NCI-H2196 (cell line): Measurements from ENCODE around the gene THBD.
"Not testable (repeated sequence)": the region's sequence is repeated elsewhere in the genome, so short reads cannot be mapped to it uniquely, and the experiment has no call there.

Experiments used
- DNase-seq: peaks from one replicate; lab custom pipeline; 2025; ENCODE audit not compliant: unreplicated experiment; lab: John Stamatoyannopoulos, UW

THBD gene

DNA sequence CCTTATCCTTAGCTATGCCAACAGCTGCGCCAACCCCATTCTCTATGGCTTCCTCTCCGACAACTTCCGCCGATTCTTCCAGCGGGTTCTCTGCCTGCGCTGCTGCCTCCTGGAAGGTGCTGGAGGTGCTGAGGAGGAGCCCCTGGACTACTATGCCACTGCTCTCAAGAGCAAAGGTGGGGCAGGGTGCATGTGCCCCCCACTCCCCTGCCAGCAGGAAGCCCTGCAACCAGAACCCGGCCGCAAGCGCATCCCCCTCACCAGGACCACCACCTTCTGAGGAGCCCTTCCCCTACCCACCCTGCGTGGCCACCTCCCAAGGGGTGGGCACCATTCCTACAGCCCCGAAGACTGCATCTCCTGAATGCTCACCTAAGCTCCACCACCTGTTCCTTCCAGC is 13.1 kb downstream of the THBD start:
- no peak for DNase-seq

DNA sequence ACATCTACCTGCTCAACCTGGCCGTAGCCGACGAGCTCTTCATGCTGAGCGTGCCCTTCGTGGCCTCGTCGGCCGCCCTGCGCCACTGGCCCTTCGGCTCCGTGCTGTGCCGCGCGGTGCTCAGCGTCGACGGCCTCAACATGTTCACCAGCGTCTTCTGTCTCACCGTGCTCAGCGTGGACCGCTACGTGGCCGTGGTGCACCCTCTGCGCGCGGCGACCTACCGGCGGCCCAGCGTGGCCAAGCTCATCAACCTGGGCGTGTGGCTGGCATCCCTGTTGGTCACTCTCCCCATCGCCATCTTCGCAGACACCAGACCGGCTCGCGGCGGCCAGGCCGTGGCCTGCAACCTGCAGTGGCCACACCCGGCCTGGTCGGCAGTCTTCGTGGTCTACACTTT is 13.7 kb downstream of the THBD start:
- no peak for DNase-seq

DNA sequence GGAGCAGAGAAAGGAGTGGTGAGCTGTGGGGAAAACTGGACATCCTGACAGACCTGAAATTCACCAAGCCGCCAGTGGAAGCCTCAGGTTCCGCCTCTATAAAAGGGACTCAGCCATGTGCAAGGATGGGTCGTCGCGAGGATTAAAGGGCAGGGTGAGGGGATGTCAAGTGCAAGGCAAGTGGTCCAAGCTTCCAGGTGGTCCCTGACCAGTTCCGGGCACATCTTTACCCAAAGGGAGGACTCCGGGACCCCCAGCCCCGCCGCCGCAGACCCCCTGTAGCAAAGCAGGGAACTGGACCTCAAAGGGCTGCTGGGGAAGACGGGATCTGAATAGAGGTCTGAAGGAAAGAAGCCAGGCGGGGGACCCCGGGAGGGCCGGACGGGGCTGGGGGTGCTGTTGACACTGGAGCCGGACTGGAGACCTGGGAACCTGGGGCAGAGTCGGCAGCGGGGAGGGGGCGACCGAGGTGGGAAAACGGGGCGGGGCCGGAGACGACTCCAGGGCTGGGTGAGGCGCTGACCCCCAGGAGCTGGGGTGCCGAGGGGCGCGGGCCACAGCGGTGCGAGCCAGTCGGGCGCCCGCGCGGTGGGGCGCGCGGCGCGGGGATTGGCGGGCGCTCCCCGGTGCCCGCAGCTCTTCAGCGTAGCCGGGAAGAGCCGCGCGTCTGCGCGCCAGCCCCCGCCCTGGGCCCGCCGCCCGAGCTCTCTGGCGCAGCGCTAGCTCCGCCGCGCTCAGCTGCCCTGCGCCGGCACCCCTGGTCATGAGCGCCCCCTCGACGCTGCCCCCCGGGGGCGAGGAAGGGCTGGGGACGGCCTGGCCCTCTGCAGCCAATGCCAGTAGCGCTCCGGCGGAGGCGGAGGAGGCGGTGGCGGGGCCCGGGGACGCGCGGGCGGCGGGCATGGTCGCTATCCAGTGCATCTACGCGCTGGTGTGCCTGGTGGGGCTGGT is 14.5 kb downstream of the THBD start, which contains the start of gene SSTR4:
SSTR4 (plus strand) TSS at position 592 of the 951 bp plus-strand sequence; CDS start at position 764, 172 bp downstream.
- DNase-seq = no peak

DNA sequence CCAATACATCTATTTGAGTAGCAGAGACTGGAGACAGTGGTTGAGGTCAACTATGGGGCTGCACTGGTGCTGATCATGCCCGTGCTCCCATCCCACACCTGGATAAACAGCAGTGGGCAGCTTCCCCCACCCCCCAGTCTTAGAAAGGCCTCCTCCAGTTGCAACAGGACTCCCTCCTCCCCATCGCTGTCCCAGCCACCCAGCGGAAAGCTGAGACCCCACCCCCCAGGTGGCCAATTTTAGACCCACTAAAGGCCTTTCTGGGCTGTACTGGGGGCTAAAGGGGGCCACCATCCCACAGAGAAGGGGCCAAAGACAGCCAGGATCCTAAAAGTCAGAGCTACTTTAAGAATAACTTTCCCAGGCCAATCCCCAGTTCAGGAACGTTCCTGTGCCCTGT is 15.6 kb downstream of the THBD start:
- DNase-seq = no peak

DNA sequence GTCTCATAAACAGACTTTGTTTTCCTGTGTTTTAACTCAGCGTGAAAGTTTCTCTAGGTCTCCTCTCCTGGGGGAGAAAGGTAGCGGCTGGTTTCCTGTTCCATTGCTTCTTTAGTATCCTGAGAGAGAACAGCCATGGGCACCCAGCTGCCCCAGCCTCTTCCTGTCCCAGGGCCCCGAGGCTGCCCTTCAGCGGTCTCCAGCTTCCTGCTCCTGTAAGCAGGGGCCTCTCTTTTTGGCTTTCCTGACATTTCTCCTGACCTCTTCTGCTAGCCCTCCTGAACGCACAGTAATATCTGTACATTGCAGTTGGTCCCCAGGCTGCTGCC is 16.8 kb downstream of the THBD start:
- DNase-seq = no peak

DNA sequence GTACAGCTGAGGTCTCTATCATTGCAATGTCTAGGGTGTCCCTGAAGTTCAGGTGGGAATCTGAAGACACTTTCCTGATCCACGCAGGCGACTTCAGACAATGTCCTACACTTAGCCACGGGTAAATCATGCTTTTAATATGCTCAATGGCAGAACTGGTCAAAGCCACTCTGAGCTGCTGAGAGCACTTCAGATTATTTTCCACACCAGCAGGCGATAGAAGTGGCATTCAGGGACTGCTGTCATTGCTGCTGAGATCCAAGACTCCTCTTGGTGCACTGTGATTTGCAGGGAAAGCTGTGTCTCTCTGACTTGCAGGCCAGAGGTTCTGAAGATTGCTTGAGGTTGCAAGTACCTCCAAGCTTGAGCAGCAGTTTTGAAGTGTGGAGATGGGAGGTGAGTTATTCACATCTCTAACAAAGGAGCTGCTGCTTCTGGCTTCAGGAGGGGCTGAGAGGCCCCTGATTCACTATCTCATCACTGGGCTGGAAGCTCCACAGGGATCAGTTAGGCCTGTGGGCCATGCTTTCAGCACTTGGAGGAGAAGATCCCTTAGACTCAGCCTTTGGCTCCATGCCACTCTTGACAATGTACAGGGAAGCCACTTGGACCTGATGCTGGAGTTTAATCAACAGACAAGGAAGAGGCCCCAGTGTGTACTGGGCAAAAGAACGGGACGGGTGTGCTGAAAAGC is 17.3 kb downstream of the THBD start:
- no peak for DNase-seq

DNA sequence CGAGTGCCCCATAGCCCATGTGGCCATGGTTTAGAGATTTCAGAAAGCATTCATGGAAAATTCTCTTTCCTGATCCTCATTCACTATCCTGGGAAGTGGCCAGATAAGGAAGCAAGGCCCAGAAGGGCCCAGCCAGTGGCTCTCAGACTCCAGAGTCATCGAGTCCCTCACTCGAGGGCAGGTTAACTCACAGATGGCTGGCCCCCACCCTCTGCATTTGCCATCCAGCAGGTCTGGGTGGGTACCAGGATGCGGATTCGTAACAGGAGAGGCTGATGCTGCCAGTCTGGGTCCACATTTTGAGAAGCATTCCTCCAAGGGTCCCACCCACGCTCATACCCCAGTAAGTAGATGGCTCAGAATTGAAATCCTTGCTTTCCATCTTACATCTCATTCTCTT is 18.1 kb downstream of the THBD start:
- DNase-seq = no peak

DNA sequence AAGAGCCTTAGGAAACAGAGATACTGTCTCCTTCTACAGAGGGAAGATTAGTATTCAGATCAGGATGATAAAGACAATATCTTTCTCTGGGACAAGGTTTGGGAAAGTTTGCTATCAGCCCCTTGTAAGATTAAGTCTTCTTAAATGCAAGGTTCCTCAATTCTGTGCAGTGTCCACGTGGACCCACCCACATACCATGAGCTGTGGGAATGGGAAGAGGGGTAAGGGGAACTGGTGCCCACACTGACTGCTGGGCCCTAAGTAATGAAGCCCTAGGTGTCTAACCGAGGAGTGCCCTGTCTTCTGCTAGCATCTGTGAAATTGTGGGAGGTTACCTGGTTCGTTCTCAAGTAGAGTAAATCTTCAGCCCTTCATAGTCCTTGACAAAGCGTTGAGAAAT is 20.1 kb downstream of the THBD start:
- no peak for DNase-seq

DNA sequence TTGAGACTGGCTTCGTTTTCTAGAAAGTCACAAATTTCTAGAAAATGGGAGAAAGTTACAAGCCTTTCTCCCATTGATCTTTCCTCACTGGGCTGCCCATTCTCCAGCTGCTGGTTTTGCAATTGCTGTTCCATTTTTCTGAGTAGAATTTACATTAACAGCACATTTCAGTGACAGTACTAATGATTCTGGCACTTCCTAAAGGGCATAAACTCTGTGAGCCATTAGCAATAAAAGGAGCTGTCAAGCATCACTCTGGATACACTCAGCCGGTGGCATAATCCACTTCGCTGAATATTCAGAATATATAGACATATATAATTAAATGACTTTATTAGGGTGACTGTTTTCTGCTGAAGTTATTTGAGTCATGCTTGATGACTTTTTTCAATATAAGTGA is 21.1 kb downstream of the THBD start:
- no peak for DNase-seq

DNA sequence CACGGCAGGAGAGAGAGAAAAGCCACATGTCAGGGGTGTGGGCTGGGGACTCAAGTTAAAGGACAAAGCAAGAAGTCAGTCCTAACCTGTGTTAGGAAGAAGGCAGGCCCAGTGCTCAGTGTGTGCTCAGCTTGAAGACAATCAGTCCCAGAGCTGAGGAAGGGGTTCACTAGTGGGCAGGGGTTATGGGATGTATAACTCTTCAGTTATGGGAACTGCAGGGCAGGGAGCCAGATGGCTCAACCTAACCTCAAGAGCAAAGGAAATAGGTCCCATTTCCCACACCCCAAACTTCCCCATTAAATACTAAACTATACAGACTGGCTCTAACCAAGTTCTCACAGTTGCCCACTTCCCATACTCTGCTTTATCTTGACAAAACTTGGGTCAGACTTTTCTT is 21.8 kb downstream of the THBD start:
- DNase-seq = no peak

DNA sequence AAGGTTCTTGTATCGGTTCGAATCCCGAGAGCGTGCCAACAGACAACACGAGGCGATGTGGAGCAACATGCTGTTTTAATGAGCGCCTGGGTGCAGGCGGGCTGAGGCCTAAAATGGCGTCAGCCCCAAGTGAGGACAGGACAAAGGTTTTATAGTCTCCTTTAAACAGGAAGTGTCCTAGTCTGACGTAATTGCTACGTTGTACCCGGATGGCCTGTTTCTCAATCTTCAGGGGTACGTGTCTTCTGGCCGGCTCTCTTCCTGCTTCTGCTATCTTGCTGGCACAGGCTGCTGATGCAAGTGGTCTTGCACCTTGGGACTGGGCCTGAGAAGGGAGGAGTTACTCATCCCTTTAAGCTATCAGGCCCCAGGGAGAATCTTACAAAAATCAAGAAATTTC is 24.0 kb downstream of the THBD start:
- not testable (repeated sequence) for DNase-seq

DNA sequence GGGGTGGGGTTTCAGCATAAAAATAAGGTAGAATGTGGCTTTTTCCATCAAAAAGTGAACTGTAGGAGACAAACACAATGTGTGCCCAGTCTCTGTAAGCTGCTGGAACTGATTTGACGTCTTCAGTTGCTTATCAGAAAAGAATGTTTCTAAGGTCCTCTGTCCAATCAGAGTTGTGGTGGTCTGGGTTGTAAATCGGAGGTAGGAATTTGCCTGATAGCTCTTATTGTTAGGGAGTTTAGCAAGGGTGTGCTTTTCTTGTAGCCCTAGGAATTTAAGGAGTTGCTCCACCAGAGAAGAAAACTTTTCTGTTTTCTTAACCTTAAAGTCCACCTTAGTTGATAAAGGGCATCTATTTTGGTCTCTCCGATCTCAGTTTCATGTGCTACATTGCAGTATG is 24.8 kb downstream of the THBD start:
- DNase-seq = no peak

DNA sequence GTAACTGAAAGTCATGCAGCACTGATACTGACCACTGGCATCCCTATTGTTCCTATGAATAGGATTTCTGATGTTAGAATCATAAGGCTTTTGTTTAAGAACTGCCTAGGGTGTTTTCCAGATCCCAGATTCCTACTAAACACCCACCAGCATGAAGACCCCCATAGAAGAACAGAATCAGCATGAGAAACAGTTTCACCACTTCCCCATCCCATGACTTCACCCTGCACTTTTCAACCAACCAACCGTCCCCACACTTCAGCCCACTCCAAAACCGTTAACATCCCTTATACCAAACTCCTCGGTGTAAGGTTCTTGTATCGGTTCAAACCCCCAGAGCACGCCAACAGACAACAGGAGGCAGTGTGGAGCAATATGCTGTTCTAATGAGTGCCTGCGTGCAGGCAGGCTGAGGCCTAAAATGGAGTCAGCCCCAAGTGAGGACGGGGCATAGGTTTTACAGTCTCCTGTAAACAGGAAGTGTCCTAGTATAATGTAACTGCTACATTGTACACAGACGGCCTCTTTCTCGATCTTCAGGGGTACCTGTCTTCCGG is 25.8 kb downstream of the THBD start:
- DNase-seq = no peak

DNA sequence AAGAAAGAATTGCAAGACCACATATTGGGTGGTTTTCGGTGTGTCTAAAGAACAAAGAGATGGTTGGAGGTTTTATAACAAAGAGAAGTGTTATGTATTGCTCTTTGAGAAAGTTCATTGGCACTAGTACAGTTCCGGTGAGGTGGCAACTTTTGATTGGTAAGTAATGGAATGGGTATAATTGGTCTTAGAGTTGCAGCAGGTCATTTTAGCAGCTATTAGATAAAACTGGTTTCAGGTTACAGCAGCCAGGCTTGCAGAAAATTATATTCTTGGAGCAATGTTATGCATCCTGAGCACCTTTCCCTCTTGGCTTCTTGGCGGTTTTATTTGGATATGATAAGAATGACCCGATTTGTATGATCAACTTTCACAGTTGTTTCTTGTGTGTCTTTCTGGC is 26.6 kb downstream of the THBD start:
- no peak for DNase-seq

DNA sequence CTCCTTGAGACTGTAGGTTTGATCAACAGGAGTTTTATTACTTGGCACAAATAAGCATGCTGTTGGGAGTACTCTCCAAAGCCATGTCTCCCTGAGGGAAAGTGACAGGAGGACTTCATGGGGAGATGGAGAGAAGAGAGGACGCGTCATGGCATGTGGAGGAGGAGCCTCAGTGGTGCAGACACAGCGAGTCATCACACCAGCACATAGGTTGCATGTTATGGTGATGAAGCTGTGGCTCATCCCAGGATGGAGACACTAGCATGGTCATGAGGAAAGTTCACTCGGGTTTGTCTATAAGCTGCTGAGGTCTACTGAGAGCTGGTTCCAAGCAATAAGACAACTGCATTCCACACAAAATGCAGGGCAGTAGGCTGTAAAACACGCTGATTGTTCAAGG is 27.5 kb downstream of the THBD start:
- DNase-seq = no peak

DNA sequence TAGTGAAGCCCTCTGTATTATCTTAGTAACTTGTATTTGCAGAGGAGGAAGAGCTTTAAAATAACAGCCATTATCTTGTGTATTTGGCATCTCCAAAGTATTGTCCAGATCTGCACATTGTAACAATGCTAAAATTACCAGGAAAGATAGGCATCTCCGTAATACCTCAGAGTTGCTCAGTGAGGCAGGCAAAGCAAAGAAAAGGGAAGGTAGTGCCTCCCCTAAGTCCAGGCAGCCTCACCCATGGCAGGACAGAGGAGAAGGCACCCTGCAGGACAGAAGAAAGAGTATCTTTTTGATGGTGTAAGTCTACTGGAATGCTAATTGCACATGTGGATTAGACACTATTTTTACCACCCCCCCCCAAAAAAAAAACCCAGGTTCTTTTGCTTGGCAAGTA is 27.9 kb downstream of the THBD start:
- DNase-seq = no peak

DNA sequence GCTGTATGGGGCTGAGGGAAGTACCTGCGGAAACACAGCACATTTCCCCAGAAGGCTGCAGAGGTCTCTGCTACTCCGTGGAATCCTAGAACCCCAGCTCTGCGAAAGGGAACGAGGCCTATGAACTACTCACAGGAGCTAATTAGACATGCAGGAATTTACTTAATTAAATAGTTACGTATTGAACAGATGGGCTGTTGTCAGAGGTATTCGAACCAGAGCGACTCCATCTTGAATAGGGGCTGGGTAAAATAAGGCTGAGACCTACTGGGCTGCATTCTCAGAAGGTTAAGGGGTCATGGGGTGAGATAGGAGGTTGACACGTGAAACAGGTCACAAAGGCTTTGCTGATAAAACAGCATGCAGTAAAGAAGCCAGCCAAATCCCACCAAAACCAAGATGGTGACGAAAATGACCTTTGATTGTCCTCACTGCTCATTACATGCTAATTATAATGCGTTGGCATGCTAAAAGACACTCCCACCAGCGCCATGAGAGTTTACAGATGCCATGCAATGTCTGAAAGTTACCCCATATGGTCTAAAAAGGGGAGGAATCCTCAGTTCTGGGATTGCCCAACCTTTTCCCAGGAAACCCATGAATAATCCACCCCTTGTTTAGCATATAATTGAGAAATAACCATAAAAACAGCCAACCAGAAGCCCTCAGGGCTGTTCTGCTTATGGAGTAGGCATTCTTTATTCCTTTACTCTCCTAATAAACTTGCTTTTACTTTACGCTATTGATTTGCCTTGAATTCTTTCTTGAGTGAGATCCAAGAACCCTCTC is 29.0 kb downstream of the THBD start:
- no peak for DNase-seq

DNA sequence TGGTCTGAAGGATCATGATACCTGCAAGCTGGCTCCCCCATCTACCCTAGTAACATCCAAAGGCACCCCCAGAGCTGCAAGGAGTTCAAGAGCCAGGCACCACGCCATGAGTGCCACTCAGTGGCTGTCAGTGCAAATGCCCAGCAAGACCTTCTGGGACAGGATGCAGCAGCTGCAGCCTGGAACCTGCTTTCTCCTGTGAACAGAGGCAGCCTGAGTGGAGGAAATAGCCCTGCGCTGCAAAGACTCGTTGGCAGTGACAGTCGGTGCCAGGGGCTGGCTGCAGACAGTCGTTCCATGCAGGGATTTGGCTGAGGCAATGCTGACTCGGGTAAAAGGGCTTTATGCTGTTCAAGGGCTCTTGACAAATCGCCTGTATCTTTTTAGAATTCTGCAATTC is 30.1 kb downstream of the THBD start:
- DNase-seq = peak; percentile 22

DNA sequence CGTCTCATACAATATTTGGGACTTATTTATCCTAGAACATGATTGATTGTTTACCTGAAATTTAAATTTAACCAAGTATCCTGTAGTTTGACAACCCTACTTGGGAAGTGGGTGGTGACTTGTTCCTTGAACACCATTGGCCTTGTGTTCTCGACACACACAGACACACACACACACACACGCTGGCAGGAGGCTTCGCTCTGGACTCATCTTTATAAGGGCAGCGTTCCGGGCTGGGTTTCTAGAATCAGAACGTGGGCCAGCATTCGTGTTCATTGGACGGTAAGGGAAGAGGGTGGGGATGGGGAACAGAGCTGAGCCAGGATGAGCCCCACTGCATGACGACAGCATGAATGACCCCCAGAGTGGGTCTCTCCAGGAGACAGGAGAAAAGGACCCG is 30.5 kb downstream of the THBD start:
- DNase-seq = no peak

DNA sequence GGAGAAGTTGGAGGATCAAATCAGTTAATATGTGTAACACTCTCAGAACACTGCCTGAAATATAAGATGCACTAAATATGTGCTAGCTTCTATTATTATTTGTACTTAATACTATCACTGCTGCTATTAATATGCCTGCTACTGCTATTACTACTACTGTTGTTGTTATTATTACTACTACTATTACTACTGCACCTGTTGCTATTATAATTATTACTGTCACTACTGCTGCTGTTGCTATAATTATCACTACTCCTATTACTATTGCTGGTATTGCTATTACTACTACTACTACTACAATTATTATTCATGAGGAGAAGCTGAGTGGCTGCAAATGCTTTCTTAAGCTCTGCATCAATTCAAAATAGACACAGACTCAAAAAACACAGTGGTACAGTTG is 31.0 kb downstream of the THBD start:
- DNase-seq = no peak

DNA sequence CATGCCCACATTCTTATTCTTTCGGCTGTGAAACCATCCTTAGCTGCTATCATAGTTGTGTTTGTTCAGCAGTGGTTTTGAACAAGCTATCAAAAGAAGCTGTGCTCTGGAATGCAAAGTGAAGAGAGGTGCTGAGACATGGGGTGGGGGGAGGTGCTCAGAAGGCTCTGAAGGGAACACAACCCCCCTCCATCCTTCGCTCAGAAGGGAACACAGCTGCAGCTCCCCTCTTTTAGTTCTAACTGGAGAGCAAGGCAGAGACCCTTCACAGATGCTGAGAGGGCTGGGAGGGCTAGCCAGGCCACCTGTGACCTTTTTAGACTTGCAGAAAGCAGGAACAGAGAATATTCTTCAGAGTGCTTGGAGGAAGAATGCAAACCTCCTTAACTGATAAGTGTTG is 32.0 kb downstream of the THBD start:
- DNase-seq = no peak
